GM18511 (cell line): ENCODE data around the gene MRAP.
"Not testable (repeated sequence)": the region's sequence is repeated elsewhere in the genome, so short reads cannot be mapped to it uniquely, and the experiment has no call there.

Experiments
- ATAC-seq: cut with Tn5 transposase; IDR thresholded peaks from one replicate; pipeline ENCODE4 v1.9.1; 2021; ENCODE audit warnings: mild to moderate bottlenecking, moderate library complexity; ENCODE audit not compliant: unreplicated experiment

The MRAP gene

DNA sequence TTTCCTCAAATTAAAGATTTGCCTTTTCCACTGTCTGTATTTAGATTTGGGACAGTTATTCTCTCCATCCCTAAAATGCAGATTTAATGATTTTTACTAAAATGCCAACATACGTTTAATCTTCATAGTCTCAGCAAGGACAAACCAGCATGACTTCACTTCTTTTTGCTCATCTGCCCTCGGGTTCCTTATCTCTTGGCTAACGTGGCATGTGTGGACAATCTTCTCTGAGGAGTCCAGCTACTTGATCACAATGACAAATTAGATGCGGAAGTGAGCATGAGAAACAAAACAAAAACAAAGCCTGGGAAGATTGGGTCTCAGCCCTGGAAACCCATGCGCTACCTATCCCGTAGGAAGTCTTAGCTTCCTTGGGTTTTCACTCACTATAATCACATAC lies 1.0 kb downstream of the MRAP start:
- ATAC-seq, result no peak

DNA sequence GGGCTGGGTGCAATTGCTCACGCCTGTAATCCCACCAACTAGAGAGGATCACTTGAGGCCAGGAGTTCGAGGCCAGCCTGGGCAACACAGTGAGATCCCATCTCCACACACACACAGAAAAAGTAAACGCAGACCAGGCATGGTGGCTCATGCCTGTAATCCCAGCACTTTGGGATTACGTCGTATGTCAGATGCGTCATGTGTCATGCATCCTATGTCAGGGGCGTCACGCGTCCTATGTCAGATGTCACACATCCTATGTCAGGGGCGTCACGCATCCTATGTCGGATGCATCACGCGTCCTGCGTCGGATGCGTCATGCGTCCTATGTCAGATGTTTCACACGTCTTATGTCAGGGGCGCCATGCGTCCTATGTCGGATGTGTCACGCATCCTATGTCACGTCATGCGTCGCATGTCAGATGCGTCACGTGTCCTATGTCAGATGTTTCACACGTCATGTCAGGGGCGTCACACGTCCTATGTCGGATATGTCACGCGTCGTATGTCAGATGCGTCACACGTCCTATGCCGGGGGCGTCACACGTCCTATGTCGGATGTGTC lies 1.5 kb downstream of the MRAP start:
- no peak for ATAC-seq

DNA sequence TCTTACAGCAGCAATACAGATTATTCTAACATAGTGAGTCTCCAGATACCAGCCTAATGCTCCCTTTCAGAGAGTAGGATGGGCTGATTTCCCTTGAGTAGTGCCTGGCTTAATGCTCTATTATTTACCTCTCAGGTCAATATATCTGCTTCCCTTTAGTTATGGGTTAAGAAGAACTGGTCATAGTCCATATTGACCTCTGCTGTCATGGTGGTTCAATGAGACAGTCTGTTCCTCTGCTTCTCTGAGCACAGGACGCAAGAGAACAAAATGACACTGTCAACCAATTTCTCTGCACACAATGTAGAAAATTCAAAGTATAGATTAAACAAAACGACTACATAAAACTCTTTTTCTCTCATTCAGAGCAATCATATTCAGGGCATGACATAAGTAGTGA lies 2.9 kb downstream of the MRAP start:
- no peak for ATAC-seq

DNA sequence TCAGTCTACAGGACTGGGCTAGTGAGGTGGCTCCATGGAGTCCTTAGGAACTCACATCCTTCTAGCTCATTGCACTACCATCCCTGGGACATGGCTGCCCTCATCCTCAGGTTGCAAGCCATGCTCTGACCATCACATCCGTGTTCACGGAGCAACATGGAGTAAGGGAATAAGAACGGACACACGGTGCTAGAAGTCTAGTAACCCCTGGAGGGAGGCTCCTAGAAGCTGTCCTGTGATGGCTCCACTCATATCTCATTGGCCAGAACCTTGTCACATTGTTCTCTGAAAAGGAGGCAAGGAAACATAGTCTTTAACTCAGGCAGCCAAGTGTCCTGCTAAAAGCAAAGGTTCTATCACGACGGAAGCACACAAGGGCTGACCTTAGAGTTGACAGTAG lies 3.9 kb downstream of the MRAP start:
- ATAC-seq, result no peak

DNA sequence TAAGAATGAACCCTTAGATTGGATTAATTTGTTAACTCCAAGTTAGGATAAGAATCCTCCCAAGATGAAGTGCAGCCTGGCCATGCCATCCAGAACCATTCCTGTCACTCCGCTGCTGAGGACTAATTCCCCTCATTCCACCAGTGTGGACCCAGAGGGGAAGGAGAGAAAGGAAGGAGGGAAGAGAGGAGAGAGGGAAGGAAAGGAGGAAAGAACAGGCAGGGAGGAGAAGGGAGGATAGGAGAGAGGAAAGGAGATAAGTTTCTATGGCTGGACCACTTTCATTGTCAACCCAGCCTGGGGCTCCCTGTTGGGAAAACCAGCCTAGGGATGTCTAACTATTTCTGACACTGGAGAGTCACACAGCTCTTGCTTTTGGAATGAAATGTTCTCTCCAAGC lies 4.7 kb downstream of the MRAP start:
- no peak for ATAC-seq

DNA sequence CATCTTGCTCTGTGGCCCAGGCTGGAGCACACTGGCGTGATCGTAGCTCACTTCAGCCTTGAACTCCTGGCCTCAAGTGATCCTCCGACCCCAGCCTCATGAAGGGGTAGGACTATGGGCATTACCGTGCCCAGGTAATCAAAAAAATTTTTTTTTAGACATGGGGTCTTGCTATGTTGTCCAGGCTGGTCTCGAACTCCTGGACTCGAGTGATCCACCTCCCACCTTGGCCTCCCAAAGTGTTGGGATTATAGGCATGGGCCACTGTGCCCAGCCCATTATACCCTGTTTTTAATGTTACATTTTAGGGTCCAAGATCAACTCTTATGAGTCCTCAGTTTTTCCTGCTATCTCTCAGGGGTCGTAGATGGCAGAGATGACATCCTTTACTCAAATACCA lies 6.3 kb downstream of the MRAP start:
- no peak for ATAC-seq

DNA sequence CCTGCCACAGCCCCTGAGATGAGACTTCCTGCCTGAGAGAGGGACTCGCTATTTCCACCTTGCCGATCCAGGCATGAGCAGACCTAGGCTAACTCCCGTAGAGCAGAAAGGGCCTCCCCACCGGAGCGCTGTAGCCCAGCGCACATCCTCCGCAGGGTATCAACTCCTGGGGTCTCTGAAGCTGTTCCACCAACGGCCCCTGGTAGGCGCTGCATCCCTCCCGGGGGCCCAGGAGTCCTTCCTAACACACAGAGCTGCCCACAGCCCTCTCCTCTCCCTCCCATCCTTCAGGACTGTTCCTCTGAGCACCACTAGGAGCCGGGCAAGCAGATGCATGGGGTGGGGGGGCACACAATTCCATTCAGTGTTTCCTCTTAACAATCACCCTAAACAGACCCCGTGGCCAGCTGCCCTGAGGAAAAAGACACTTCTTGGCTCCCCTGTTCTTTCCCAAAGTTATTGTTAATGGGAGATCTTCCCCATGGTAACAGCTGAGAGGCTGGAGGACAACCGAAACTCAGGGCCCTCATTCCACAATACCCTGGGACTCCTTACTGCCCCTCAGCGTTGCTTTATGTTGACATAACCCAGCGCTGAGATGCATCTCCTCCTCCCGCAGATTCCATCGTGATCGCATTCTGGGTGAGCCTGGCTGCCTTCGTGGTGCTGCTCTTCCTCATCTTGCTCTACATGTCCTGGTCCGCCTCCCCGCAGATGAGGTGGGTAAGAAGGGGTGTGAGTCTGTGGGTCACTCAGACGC lies 7.5 kb downstream of the MRAP start:
- no peak for ATAC-seq

DNA sequence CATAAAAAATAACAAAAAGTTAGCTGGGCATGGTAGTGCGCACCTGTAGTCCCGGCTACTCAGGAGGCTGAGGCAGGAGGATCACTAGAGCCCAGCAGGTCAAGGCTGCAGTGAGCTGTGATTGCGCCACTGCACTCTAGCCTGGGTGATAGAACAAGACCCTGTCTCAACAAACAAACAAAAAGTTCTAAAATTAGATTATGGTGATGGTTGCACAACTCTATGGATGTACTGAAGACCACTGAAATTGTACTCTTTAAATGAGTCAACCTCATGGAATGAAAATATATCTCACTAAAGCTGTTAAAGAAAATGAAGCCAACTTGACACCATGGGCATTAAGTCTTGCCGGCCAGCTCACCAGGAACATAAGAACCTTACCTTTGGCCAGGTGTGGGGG lies 9.1 kb downstream of the MRAP start:
- ATAC-seq, result no peak

DNA sequence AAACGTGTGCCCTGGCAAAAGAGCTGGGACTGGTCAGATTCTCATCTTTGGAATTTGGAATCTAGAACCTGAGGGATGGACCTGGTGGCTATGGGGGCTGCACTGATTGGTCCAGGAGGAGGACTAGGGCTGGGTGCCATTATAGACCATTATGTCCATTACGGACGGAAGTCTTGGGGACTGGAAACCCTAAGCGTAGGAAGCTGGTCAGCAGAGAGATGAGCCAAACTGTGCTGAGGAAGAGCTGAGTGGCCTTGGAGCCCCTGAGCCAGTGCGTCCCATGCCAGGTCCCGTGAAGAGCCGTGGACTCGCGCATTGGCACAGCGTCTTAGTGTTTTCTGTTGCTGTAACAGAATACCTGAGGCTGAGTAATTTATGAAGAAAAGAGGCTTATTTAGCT lies 10.0 kb downstream of the MRAP start:
- no peak for ATAC-seq

DNA sequence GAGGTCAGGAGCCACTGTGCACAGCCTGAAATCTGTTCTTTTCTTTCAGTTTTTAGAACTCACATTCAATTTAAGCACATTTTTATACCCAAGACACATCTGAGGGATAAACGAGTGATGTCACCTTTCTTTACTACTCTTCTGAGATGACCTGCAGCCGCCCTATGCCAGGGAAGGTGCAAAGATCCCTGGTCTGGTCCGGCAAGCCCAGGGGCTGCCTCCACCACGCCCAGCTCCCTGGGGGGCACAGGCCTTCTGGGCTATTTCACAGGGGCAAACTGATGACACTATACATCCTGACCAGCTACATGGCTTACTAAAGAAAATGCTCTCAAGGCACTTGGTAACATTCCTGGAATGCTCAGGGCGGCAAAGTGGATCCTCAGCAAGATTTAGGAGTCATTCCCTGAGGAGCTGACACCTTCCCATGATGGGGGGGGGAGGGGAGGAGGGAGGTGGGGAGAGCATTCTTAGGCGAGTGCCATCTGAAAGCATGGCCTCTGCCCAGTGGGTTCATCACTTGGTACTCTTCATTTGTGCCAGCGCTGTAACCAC lies 11.3 kb downstream of the MRAP start:
- ATAC-seq, result no peak

DNA sequence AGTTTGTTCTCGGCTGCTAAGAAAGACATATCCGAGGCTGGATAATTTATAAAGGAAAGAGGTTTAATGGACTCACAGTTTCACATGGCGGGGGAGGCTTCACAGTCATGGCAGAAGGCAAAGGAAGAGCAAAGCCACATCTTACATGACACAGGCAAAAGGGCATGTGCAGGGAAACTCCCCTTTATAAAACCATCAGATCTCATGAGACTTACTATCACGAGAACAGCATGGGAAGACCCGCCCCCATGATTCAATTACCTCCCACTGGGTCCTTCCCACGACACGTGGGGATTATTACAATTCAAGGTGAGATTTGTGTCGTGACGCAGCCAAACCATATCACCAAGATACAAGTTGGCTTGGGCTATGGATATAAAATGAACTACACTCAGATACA lies 12.3 kb downstream of the MRAP start:
- ATAC-seq, result not testable (repeated sequence)

DNA sequence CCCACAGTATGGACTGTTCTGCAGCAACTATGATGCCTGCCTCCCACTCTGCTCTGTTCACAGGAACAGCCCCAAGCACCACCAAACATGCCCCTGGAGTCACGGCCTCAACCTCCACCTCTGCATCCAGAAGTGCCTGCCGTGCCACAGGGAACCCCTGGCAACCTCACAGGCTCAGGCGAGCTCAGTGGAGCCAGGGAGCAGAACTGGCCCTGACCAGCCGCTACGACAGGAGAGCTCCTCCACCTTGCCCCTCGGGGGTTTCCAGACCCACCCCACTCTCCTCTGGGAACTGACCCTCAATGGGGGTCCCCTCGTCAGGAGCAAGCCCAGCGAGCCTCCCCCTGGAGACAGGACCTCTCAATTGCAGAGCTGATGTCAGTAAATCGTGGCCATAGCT lies 13.0 kb downstream of the MRAP start:
- ATAC-seq, result no peak

DNA sequence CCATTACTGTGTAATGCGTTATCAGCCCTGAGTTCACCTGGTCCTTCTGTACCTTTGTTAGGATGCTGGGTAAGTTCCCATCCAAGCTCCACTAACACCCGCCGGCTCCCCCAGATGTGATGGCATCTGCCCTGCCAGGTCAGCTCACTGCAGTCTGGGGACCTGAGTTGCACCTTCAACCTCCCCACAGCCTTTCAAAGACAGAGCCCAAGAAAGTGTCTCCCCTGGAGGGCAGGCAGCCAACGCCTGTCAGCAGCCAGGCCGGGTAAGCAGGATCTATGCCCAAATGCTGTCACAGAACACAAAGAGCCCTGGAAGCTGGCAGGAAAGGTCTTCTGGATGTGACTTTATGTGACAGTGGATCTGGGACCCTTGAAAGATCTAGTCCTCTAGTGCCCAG lies 13.7 kb downstream of the MRAP start:
- ATAC-seq, result no peak

DNA sequence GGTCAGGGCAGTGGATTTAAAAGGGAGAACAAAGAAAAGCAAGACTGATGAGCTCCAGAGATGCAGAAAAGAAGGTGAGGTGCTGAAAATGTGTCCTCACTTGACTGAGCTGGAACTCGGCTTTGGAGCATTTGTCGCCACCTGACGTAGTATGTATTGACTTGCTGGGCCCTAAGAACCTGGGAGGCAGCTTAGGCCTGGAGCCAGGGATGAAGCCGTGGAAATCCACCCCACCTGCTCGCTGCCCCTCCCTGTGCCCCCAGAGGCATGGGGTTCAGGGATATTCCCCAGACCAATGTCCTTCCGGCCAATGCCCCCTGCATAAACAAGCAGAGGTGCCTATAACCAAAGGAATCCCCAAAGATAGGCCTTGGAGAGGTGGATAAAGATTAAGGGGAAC lies 14.3 kb downstream of the MRAP start:
- ATAC-seq, result no peak

DNA sequence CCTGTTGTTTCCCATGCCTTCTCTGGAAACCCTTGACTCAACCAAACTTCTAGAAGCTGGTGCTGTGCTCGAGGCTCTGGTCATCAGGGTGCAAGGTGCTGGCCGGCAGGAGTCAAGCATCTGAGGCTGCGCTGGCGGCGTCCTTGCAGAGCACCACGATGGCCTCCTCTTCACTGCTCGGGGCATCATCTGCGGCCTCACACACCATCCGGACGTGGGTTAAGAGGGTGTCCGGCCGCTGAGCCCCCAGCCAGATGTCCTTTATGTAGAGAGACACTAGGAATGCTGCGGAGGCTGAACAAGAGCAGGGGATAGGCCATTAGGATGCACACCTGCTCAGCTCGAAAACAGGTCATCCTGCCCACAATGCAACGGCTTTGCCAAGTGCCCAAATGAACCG lies 16.2 kb downstream of the MRAP start:
- ATAC-seq, result no peak

DNA sequence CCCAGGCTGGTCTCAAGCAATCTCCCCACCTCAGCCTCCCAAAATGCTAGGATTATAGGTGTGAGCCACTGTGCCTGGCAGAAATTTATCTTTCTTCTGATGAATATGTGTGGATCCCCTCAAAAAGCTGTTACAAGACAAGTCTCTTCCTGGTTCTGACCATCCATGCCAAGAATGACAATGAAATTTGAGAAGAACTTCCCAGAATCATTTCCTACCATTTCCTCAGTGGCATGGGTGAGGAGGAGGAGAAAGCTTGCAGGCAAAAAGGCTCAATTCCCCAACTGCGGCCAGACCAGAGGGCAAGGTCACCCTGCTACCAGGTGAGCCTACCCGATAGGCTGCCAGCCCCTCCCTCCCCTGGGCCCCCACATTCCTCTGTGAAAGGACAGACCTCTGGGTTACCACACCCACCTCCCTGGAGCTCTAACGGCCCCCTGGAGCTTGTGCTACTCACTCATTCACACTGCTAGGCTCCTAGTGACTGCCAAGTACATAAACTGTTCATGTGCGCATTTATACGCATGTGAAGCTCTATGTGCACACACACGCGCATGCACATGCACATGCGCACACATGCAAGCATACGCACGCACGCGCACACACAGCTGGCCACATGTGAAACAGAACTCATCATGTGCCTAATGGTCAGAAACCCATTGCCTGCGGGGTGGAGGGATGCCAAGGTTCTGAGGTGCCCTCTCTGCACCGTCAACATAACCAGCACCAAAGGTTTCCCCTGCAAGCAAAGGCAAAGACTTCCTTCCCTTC lies 17.0 kb downstream of the MRAP start:
- no peak for ATAC-seq

DNA sequence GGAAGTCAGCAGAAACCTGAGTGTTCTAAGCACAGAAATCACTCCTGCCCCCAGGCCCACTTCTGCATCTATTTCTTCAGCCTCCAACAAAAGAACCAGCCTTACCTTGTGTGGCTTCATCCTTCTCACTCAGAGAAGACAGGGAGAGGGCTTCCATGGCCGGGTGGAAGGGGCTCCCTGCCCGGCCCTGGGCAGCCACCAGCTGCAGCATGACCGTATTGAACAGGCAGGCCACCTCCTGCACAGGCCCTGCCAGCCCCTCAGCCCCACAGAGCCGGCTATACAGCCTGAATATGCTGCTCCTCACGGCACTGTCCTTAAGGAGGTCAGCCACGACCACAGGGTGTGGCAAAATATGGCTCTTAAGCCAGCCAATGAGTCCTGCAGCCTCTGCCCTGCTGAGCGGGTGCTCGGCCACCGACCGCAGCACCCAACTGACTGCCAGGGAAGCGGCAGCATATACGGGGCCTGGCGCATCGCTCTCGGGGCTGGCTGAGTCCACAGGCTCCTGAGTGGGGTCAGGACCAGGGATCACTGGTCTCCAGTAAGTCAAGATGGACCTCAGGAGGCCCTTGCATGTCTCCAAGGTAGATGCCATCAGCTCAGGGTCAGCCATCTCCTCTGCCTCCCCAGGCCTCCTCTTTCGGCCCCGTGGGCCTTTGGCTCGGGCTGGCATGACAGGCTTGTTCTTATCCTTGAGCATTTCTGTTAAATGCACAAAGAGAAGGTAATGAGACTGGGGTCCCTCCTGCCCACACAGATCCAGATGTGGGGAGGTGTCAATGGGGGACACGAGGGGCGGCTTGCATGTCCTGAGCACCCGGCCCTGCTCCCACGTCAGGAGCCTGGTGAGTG lies 17.9 kb downstream of the MRAP start:
- no peak for ATAC-seq

DNA sequence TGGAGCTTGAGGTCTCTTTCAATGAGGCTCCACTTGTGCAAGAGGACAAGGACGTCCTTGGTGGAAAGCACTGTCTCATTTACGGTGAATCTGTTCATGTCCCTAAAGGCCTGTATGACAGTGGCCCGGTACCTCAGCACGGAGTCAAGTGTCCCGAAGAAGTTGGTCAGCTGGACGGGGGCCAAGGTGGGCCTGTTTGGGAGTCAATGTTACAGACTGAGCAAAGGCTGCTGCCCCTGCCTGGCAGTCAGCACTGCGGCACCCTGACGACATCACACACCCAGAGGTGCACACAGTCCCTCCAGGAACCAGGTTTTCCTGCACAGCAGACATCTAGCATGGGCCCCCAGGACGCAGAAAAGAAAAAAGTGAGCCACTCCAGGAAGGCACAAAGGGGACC lies 19.1 kb downstream of the MRAP start:
- ATAC-seq, result no peak

DNA sequence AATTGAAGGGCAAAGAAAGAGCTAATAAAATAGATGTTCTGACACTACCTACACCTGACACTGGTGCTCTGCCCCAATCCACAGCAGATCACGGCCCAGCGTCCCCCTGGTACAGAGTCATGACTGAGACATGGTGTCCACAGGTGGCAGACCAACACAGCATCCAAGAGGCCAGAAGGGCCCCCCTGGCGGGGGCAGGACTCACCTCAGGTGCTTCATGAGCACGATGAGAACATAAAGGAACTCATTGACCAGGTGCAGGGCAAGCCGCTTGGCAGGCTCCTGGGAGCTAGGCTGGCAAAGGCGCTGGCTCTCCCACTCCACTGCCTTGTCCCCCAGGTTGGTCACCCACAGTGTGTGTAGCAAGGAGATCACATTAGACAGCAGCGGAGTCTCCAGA lies 20.4 kb downstream of the MRAP start:
- ATAC-seq, result no peak

DNA sequence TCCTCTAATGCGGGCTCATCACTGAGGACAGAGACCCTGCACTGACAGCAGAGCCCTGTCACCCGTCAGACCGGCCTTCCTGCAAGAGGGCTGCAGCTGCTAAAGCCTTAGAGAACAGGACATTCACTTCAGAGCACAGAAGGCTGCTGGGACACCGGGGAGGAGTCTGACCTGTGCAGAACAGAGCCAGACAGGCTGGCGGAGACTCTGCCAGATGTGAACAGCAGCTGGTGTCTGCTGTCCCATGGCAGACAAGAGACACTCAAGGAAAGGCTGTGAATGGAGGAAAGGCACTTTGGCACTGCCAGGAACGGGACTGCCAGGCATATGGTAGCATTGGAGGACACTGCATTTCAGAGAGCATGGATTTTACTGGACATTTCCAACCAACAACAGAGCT lies 21.4 kb downstream of the MRAP start:
- ATAC-seq, result no peak

DNA sequence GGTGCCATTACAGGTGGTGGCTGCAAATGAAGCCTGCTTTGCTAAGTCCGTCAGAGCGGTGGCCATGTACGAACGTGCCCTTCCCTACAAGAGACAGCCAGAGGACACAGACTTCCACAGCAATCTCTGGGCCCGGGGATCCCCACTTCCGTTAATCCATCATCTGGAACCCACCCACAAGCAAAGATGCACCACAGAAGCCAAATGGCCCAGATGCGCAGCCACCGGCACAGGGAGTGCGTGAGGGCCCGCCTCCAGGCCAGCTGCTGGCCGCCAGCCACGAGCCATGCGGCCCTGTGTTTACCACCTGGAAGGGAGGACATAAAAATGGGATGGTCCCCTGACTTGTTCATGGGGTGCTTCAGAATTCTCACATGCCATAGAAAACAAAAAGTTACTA lies 22.1 kb downstream of the MRAP start:
- no peak for ATAC-seq
